GM18858 (cell line): ENCODE measurements around the gene ZNF695.

Experiments used
- ATAC-seq: cut with Tn5 transposase; IDR thresholded peaks from one replicate; pipeline ENCODE4 v1.9.1; 2021; ENCODE audit not compliant: unreplicated experiment

The ZNF695 gene

DNA sequence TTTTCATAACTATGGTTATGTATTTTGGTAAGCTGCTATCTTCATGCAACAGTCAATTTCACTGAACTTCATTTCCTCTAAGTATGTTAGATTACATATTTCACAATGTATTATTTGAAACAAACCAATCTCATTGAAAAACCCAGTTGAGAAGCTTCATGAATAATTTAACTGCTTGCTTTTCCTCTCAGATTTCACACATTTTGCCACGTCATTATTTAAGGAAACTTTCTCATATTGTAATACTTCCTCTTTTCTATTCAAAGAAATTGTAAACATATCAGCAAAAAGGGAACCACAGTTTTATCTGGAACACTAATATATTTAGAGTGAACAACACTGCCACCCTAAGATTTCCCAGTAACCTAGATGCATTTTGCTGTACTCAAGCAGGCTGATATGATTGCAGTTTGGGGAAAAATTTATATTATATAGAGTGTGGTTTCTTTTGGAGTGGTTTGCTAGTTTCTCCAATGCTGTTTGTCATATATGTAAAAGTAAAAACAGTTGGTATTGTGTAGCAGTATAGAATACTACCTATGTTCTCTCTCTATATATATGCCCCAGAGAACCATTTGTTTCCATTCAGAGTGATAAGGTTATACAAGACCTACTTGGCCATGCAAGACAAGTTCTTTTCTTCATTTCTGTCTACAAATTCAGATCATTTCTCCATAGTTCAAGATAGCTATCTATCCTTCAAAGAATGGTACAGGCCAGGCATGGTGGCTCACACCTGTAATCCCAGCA, 47.7 kb downstream of the ZNF695 start:
- peak; percentile 66 for ATAC-seq

GRCh38 chr1:246954126-246954525, 53.7 kb downstream of the ZNF695 start:
- no peak for ATAC-seq

GRCh38 chr1:246951413-246951812, 56.4 kb downstream of the ZNF695 start:
- ATAC-seq: no peak

DNA sequence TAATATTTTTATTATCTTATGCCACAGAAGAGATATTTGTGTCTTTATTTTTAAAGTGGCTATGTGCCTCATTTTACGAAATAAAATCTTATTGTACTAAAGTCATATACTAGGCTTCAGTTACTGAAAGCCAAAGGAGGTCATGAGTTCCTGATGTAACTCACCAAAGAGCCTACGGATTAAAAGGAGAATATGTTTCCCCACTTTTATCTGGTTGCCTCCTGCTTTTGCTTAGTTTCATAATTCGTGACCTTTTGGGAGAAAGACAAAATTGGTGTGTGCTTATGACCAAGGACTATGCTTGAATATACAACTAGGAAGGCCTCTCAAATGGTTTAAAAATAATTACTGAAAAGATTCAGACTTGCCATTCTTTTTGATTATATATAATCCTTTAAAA, 57.9 kb downstream of the ZNF695 start:
- ATAC-seq: no peak

GRCh38 chr1:246947255-246947654, 60.6 kb downstream of the ZNF695 start:
- ATAC-seq: no peak

- ATAC-seq: no peak
Measured at GRCh38 chr1:246946366-246946765, 61.5 kb downstream of the ZNF695 start.
